HepG2 (cell line): ENCODE data around the gene DOCK4. TPM values are rescaled to one million over a fixed set of nuclear protein-coding genes. Genes with fewer than 3 reads are reported as not detected.

Experiments
- ATAC-seq: fragments of 200-7000 bp; cut with Tn5 transposase; 3 replicates; pipeline ENCODE4 v1.9.1; 2020; ENCODE audit warnings: mild to moderate bottlenecking, moderate library complexity
- BruUV-seq: library from RNA; stranded (reverse); fragments of 400-500 nt; replicated peaks from 2 replicates; lab custom pipeline; 2021; lab: Mats Ljungman, UMichigan
- CTCF ChIA-PET: fragments of 300-600 bp; formaldehyde crosslinking; extraction: SDS; loops from one replicate; lab custom pipeline; 2021; ENCODE audit warnings: low total read pairs, inconsistent platforms, low intra/inter-chr PET ratio; lab: Yijun Ruan, JAX
- POLR2A ChIA-PET: fragments of 350-600 bp; sonication (Branson Sonifier 250); formaldehyde crosslinking; loops from one replicate; lab custom pipeline; 2020; ENCODE audit warnings: antibody characterized with exemption, inconsistent platforms; lab: Yijun Ruan, JAX
- DNase-seq: peaks from one replicate; pipeline ENCODE4 v3.0.0-alpha.2; 2015; ENCODE audit warnings: low spot score
- FAIRE-seq: peaks from 3 replicates; lab custom pipeline; 2011; peaks lifted over from hg19 to GRCh38; lab: Jason Lieb, UNC
- H2AFZ ChIP-seq: one replicate; pipeline ENCODE4 v1.6.1; 2011; ENCODE audit warnings: low read length, inconsistent platforms
- H3K27ac ChIP-seq: fragments of 300-600 bp; 3 replicates; pipeline ENCODE4 v1.8.0; 2011; ENCODE audit warnings: mixed run types, mild to moderate bottlenecking, mixed read lengths, low read length, inconsistent platforms; ENCODE audit not compliant: insufficient read depth; ENCODE audit errors: extremely low read length
- H3K27me3 ChIP-seq, 2 experiments: fragments of 200-600 bp in 1 of 2; 2 replicates in 1 of 2; 3 replicates in 1 of 2; pipeline versions ENCODE4 v1.6.0 to v1.8.0; 2011; ENCODE audit warnings: low read length in 2 of 2, mild to moderate bottlenecking in 2 of 2, moderate library complexity in 2 of 2, inconsistent platforms in 1 of 2; ENCODE audit not compliant: insufficient read depth in 2 of 2, control insufficient read depth in 1 of 2
- H3K36me3 ChIP-seq, 2 experiments: fragments of 200-600 bp in 1 of 2; replicated peaks in 1 of 2; 2 replicates in 1 of 2; 3 replicates in 1 of 2; pipeline versions ENCODE4 v1.5.1 to v1.8.0; 2011; ENCODE audit warnings: low read length in 2 of 2, inconsistent platforms in 1 of 2; ENCODE audit not compliant: insufficient read depth in 2 of 2, control insufficient read depth in 1 of 2
- H3K4me1 ChIP-seq: 2 replicates; pipeline ENCODE4 v1.5.1; 2012; ENCODE audit warnings: low read length, inconsistent platforms; ENCODE audit not compliant: insufficient read depth
- H3K4me2 ChIP-seq: 2 replicates; pipeline ENCODE4 v1.6.0; 2011; ENCODE audit warnings: low read depth, low read length, inconsistent platforms
- H3K4me3 ChIP-seq, 3 experiments: fragments of 200-600 bp in 1 of 3; sonication (generic), shearing (Covaris generic) in 1 of 3; replicated peaks in 1 of 3; 2 replicates each; pipeline ENCODE4 v1.5.1; 2011 to 2016; ENCODE audit warnings: low read length in 3 of 3, inconsistent platforms in 2 of 3, low read depth in 2 of 3, mild to moderate bottlenecking in 2 of 3, control low read depth in 1 of 3, mixed read lengths in 1 of 3; ENCODE audit not compliant: insufficient read depth in 1 of 3
- H3K79me2 ChIP-seq: one replicate; pipeline ENCODE4 v1.6.1; 2011; ENCODE audit warnings: low read length, inconsistent platforms; ENCODE audit not compliant: insufficient read depth
- H3K9ac ChIP-seq: 2 replicates; pipeline ENCODE4 v1.6.0; 2011; ENCODE audit warnings: mild to moderate bottlenecking, low read depth, low read length, inconsistent platforms; ENCODE audit not compliant: insufficient read depth
- H3K9me3 ChIP-seq: 2 replicates; pipeline ENCODE4 v1.5.1; 2012; ENCODE audit warnings: mild to moderate bottlenecking, low read length
- H4K20me1 ChIP-seq: 2 replicates; pipeline ENCODE4 v1.6.0; 2011; ENCODE audit warnings: inconsistent platforms, mild to moderate bottlenecking, low read length, moderate library complexity; ENCODE audit not compliant: insufficient read depth
- EED ChIP-seq: sonication (generic); formaldehyde crosslinking; IDR thresholded peaks from 2 replicates; pipeline ENCODE4 v1.5.0; 2020; ENCODE audit warnings: mild to moderate bottlenecking, missing genetic modification reagents
- GATAD2A ChIP-seq: IDR thresholded peaks from 2 replicates; pipeline ENCODE4 v1.6.1; 2016
- MED8 ChIP-seq: sonication (generic); formaldehyde crosslinking; IDR thresholded peaks from 2 replicates; pipeline ENCODE4 v1.8.1; 2023; ENCODE audit warnings: mild to moderate bottlenecking, missing genetic modification reagents; ENCODE audit not compliant: insufficient replicate concordance
- NFATC3 ChIP-seq: sonication (generic); formaldehyde crosslinking; IDR thresholded peaks from 2 replicates; pipeline ENCODE4 v1.5.1; 2020; ENCODE audit warnings: mild to moderate bottlenecking, missing genetic modification reagents
- NFE2 ChIP-seq: sonication (generic); formaldehyde crosslinking; IDR thresholded peaks from 2 replicates; pipeline ENCODE4 v1.4.0; 2020; ENCODE audit warnings: missing genetic modification reagents
- SNAPC2 ChIP-seq: sonication (generic); formaldehyde crosslinking; IDR thresholded peaks from 2 replicates; pipeline ENCODE4 v1.8.1; 2022; ENCODE audit warnings: mild to moderate bottlenecking, missing genetic modification reagents
- ZBTB8A ChIP-seq: sonication (generic); formaldehyde crosslinking; IDR thresholded peaks from 2 replicates; pipeline ENCODE4 v1.4.0; 2020; ENCODE audit warnings: mild to moderate bottlenecking, low read depth, missing genetic modification reagents, borderline replicate concordance
- ZNF431 ChIP-seq: sonication (generic); formaldehyde crosslinking; IDR thresholded peaks from 2 replicates; pipeline ENCODE4 v1.9.0; 2022; ENCODE audit warnings: missing genetic modification reagents, low read depth, mild to moderate bottlenecking, borderline replicate concordance
- ZNF567 ChIP-seq: sonication (generic); formaldehyde crosslinking; IDR thresholded peaks from 2 replicates; pipeline ENCODE4 v1.8.1; 2023; ENCODE audit warnings: mild to moderate bottlenecking, missing genetic modification reagents, borderline replicate concordance
- ZNF678 ChIP-seq: sonication (generic); formaldehyde crosslinking; IDR thresholded peaks from 2 replicates; pipeline ENCODE4 v1.4.0; 2020; ENCODE audit warnings: mild to moderate bottlenecking, missing genetic modification reagents
- ZNF776 ChIP-seq: sonication (generic); formaldehyde crosslinking; IDR thresholded peaks from 2 replicates; pipeline ENCODE4 v1.4.0; 2020; ENCODE audit warnings: mild to moderate bottlenecking, missing genetic modification reagents
- ZNF790 ChIP-seq: sonication (generic); formaldehyde crosslinking; IDR thresholded peaks from 2 replicates; pipeline ENCODE4 v1.8.0; 2022; ENCODE audit warnings: missing genetic modification reagents, mild to moderate bottlenecking, borderline replicate concordance
- WGBS: methylation state at CpG from one replicate; pipeline ENCODE4 v1.1.6; 2017; ENCODE audit warnings: low lambda C conversion rate; 5-methylcytosine and 5-hydroxymethylcytosine counted together
- in situ Hi-C: cut with HindIII; loops from 2 replicates; pipeline ENCODE4 v1.10.0; 2017; ENCODE audit warnings: low pct_unique_long_range_greater_than_20kb; ENCODE audit not compliant: extremely low pct_ligation_motif_present
- intact Hi-C: fragments of 100-400 bp; cut with micrococcal nuclease; formaldehyde crosslinking; loops from one replicate; pipeline ENCODE4 v1.10.0; 2022; ENCODE audit not compliant: unreplicated experiment
- polyA plus RNA-seq, 8 experiments: library from polyadenylated mRNA; depleted of rRNA in 3 of 8; stranded (reverse) in 7 of 8; unstranded in 1 of 8; fragments of >200 nt; fragmentation: Illumina TruSeq in 4 of 8; extraction: Trizol in 4 of 8; gene quantifications; 2 replicates each; pipeline versions ENCODE4 v1.2.1 to v1.2.3, GENCODE V29; 2011 to 2016; ENCODE audit warnings: low read depth in 4 of 8, missing spikeins in 1 of 8, mixed read lengths in 1 of 8; ENCODE audit not compliant: insufficient read depth in 1 of 8
- total RNA-seq, 5 experiments: library from RNA; depleted of rRNA; stranded (reverse); fragments of >200 nt; fragmentation: Illumina TruSeq; extraction: Trizol; gene quantifications; 2 replicates each; pipeline ENCODE4 v1.2.3, GENCODE V29; 2016; ENCODE audit warnings: low read depth in 1 of 5
- TF ChIP-seq, protein P1 (sequence below): IDR thresholded peaks from 2 replicates; pipeline ENCODE4 v1.6.1; 2012; ENCODE audit warnings: low read length, improper control_type of control experiment
- TF ChIP-seq, protein P2 (sequence below): sonication (generic); formaldehyde crosslinking; IDR thresholded peaks from 2 replicates; pipeline ENCODE4 v1.5.1; 2020; ENCODE audit warnings: mild to moderate bottlenecking, missing genetic modification reagents, moderate library complexity

DOCK4 gene
- total and polyA plus RNA-seq, 2 of the 13 experiments (the other 11 are each of a cell fraction or from before 2014, with no cell fraction given) = 13.5 to 17.4 TPM

DNA sequence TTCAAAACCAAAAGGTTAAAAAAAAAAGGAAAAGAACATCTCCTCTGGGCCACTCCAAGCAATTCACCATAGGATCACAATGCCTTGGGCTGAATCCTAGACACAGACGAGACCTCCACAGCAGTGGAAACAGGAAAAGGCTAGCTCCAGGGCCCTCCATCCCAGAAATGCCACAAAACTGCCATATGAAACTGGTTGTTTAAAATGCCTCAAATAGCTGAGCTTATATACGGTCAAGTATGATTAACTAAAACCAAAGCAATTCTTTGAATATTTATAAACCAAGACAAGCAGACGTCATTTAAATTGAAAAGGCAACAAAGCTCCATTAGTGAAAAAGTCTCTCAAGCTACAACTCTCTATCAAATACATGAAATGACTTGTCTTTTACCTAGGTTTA, 63.1 kb downstream of the DOCK4 start (continued):
- TF ChIP-seq, protein P1, sequence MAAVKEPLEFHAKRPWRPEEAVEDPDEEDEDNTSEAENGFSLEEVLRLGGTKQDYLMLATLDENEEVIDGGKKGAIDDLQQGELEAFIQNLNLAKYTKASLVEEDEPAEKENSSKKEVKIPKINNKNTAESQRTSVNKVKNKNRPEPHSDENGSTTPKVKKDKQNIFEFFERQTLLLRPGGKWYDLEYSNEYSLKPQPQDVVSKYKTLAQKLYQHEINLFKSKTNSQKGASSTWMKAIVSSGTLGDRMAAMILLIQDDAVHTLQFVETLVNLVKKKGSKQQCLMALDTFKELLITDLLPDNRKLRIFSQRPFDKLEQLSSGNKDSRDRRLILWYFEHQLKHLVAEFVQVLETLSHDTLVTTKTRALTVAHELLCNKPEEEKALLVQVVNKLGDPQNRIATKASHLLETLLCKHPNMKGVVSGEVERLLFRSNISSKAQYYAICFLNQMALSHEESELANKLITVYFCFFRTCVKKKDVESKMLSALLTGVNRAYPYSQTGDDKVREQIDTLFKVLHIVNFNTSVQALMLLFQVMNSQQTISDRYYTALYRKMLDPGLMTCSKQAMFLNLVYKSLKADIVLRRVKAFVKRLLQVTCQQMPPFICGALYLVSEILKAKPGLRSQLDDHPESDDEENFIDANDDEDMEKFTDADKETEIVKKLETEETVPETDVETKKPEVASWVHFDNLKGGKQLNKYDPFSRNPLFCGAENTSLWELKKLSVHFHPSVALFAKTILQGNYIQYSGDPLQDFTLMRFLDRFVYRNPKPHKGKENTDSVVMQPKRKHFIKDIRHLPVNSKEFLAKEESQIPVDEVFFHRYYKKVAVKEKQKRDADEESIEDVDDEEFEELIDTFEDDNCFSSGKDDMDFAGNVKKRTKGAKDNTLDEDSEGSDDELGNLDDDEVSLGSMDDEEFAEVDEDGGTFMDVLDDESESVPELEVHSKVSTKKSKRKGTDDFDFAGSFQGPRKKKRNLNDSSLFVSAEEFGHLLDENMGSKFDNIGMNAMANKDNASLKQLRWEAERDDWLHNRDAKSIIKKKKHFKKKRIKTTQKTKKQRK = no peak
- TF ChIP-seq NFE2 (CRISPR knock-in tag) (no peak), SNAPC2 (no peak), ZNF790 (CRISPR knock-in tag) (no peak), MED8 (CRISPR knock-in tag) (no peak)
- TF ChIP-seq, all 625 proteins: peak for 0

DNA sequence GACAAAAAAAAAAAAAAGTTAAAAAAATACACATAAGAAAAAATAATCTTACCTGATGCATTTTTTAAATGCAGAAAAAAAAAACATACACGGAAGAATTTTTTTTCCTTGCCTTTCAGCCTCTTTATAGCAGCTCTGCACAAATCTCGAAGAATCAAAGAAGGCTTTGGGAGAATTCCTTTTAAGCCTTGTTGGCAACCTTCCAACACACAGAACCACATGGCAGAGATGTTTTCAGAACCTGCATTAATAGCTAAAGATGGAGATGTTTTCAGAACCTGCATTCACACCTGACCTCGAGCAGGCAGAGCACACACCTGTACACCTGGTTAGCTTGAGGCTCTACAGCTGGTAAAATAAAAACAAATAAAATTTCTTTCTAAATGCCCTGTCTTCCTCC, 65.6 kb downstream of the DOCK4 start:
- POLR2A ChIA-PET = no interaction called here

More for the DNA sequence above, 65.6 kb downstream of the DOCK4 start:
- BruUV-seq = no TSS peak
- no peak for ATAC-seq
- in situ Hi-C loops = no loop called here
- Histone ChIP-seq H3K36me3 (no peaks in the 10 kb centered on the region), H3K4me2 (no peak overlapping the region)
- DNase-seq = no peak
- intact Hi-C loops = no loop called here
- no peak for FAIRE-seq
- TF ChIP-seq, protein P2, sequence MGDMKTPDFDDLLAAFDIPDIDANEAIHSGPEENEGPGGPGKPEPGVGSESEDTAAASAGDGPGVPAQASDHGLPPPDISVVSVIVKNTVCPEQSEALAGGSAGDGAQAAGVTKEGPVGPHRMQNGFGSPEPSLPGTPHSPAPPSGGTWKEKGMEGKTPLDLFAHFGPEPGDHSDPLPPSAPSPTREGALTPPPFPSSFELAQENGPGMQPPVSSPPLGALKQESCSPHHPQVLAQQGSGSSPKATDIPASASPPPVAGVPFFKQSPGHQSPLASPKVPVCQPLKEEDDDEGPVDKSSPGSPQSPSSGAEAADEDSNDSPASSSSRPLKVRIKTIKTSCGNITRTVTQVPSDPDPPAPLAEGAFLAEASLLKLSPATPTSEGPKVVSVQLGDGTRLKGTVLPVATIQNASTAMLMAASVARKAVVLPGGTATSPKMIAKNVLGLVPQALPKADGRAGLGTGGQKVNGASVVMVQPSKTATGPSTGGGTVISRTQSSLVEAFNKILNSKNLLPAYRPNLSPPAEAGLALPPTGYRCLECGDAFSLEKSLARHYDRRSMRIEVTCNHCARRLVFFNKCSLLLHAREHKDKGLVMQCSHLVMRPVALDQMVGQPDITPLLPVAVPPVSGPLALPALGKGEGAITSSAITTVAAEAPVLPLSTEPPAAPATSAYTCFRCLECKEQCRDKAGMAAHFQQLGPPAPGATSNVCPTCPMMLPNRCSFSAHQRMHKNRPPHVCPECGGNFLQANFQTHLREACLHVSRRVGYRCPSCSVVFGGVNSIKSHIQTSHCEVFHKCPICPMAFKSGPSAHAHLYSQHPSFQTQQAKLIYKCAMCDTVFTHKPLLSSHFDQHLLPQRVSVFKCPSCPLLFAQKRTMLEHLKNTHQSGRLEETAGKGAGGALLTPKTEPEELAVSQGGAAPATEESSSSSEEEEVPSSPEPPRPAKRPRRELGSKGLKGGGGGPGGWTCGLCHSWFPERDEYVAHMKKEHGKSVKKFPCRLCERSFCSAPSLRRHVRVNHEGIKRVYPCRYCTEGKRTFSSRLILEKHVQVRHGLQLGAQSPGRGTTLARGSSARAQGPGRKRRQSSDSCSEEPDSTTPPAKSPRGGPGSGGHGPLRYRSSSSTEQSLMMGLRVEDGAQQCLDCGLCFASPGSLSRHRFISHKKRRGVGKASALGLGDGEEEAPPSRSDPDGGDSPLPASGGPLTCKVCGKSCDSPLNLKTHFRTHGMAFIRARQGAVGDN (CRISPR knock-in tag) = no peak
- no peak for TF ChIP-seq ZNF567 (CRISPR knock-in tag)
- no peak for TF ChIP-seq ZBTB8A (CRISPR knock-in tag)
- no peak for TF ChIP-seq EED (CRISPR knock-in tag)
- no peak for TF ChIP-seq NFATC3 (CRISPR knock-in tag)
- no peak for TF ChIP-seq ZNF431 (CRISPR knock-in tag)
- TF ChIP-seq ZNF678 = no peak
- TF ChIP-seq ZNF776 (CRISPR knock-in tag) = no peak
- no peak for TF ChIP-seq GATAD2A
- TF ChIP-seq, all 625 proteins: peak for 0
- H3K27ac ChIP-seq = no peak overlapping the region
- H3K27me3 ChIP-seq = no peaks in the 10 kb centered on the region
- CTCF ChIA-PET = no interaction called here
- H2AFZ ChIP-seq = no peak overlapping the region
- WGBS = 96% methylated on average over 3 of the region's 3 CpGs
- no peak overlapping the region for H3K4me3 ChIP-seq
- no peaks in the 10 kb centered on the region for H3K9me3 ChIP-seq
- H4K20me1 ChIP-seq = peaks cover 5% of the 10 kb centered on the region
- peaks cover 21% of the 10 kb centered on the region for H3K79me2 ChIP-seq
- peaks cover 22% of the 10 kb centered on the region for H3K4me1 ChIP-seq
- H3K9ac ChIP-seq = no peak overlapping the region
